PC-9 (cell line): ENCODE measurements around the gene FOXN3. TPM values are rescaled to one million over a fixed set of nuclear protein-coding genes. Genes with fewer than 3 reads are reported as not detected.

Source experiments
- BruUV-seq: library from RNA; stranded (reverse); fragments of 400-500 nt; replicated peaks from 2 replicates; lab custom pipeline; 2021; lab: Mats Ljungman, UMichigan
- CTCF ChIA-PET: fragments of 300-600 bp; sonication (Branson Sonifier 250); formaldehyde crosslinking; loops from one replicate; lab custom pipeline; 2022; ENCODE audit warnings: antibody characterized with exemption; lab: Charles Lee
- POLR2A ChIA-PET: fragments of 300-600 bp; sonication (Branson Sonifier 250); formaldehyde crosslinking; loops from one replicate; lab custom pipeline; 2022; ENCODE audit warnings: antibody characterized with exemption; ENCODE audit not compliant: unreplicated experiment; lab: Charles Lee
- DNase-seq, 2 experiments: peaks; one replicate each; pipeline versions ENCODE4 v3.0.0 to v3.0.0-alpha.2; 2015 to 2022; ENCODE audit warnings: mixed read lengths in 1 of 2
- H2AFZ ChIP-seq: fragments of 200-600 bp; sonication (generic); 2 replicates; pipeline ENCODE4 v1.8.1; 2017; ENCODE audit warnings: antibody characterized with exemption
- H3F3A ChIP-seq: fragments of 200-600 bp; sonication (generic); 2 replicates; pipeline ENCODE4 v1.8.1; 2017; ENCODE audit warnings: antibody characterized with exemption, mild to moderate bottlenecking, low read depth; ENCODE audit not compliant: insufficient read depth
- H3K27ac ChIP-seq: fragments of 200-600 bp; sonication (generic); 2 replicates; pipeline ENCODE4 v1.6.1; 2016; ENCODE audit warnings: mixed run types
- H3K27me3 ChIP-seq: fragments of 200-600 bp; sonication (generic); 2 replicates; pipeline ENCODE4 v1.6.1; 2016; ENCODE audit warnings: low read depth, mixed run types; ENCODE audit not compliant: insufficient read depth
- H3K36me3 ChIP-seq: fragments of 200-600 bp; sonication (generic); 2 replicates; pipeline ENCODE4 v1.6.1; 2016; ENCODE audit warnings: low read depth, mixed run types
- H3K4me1 ChIP-seq: fragments of 200-600 bp; sonication (generic); replicated peaks from 2 replicates; pipeline ENCODE4 v1.6.1; 2016; ENCODE audit warnings: mixed run types; ENCODE audit not compliant: insufficient read depth
- H3K4me2 ChIP-seq: fragments of 200-600 bp; sonication (generic); 2 replicates; pipeline ENCODE4 v1.6.1; 2017; ENCODE audit warnings: mixed run types
- H3K4me3 ChIP-seq: fragments of 200-600 bp; sonication (generic); 2 replicates; pipeline ENCODE4 v1.6.1; 2016; ENCODE audit warnings: mixed run types
- H3K79me2 ChIP-seq: fragments of 200-600 bp; sonication (generic); 2 replicates; pipeline ENCODE4 v1.6.1; 2017; ENCODE audit warnings: low read depth, mixed run types
- H3K9me2 ChIP-seq: fragments of 200-600 bp; sonication (generic); 2 replicates; pipeline ENCODE4 v1.8.1; 2017; ENCODE audit warnings: mild to moderate bottlenecking; ENCODE audit not compliant: insufficient read depth
- H3K9me3 ChIP-seq: fragments of 200-600 bp; sonication (generic); 2 replicates; pipeline ENCODE4 v1.8.1; 2016; ENCODE audit warnings: low read depth; ENCODE audit not compliant: insufficient read depth
- H4K20me1 ChIP-seq: fragments of 200-600 bp; sonication (generic); 2 replicates; pipeline ENCODE4 v1.8.1; 2017; ENCODE audit not compliant: insufficient read depth
- CTCF ChIP-seq: fragments of 200-600 bp; sonication (generic); conservative IDR thresholded peaks from 2 replicates; pipeline ENCODE4 v1.6.1; 2017; ENCODE audit warnings: mixed run types, antibody characterized with exemption, mild to moderate bottlenecking, moderate library complexity
- EZH2 ChIP-seq: fragments of 200-600 bp; sonication (generic); IDR thresholded peaks from 2 replicates; pipeline ENCODE4 v1.8.0; 2017; ENCODE audit warnings: antibody characterized with exemption, low read depth
- intact Hi-C: fragments of 100-400 bp; cut with micrococcal nuclease; formaldehyde crosslinking; loops from one replicate; pipeline ENCODE4 v1.10.0; 2022; ENCODE audit not compliant: unreplicated experiment
- total RNA-seq: library from RNA; stranded (reverse); gene quantifications from 2 replicates; pipeline ENCODE4 v1.2.3, GENCODE V29; 2021

The FOXN3 gene
- total RNA-seq, 1 experiment from 2014 or later, result 4.2 TPM

GRCh38 chr14:89184952-89185351, 232.1 kb downstream of the FOXN3 start:
- no peak overlapping the region for H2AFZ ChIP-seq
- peaks cover 26% of the 10 kb centered on the region; the same call in 1 of the 2 replicates for H3K27me3 ChIP-seq
- CTCF ChIA-PET, result no interaction called here
- H3K4me3 ChIP-seq, result no peak overlapping the region
- no peaks in the 10 kb centered on the region for H3K9me3 ChIP-seq
- H3K4me2 ChIP-seq, result no peak overlapping the region
- H3K9me2 ChIP-seq, result no peaks in the 10 kb centered on the region
- H4K20me1 ChIP-seq, result no peaks in the 10 kb centered on the region
- H3F3A ChIP-seq, result no peaks in the 10 kb centered on the region
- no peak for DNase-seq
- no peaks in the 10 kb centered on the region for H3K36me3 ChIP-seq
- no peaks in the 10 kb centered on the region for H3K4me1 ChIP-seq
- H3K27ac ChIP-seq, result no peak overlapping the region
- TF ChIP-seq CTCF (no peak), EZH2 (no peak)
- no peaks in the 10 kb centered on the region for H3K79me2 ChIP-seq
- POLR2A ChIA-PET, result no interaction called here
- BruUV-seq, result no TSS peak
- intact Hi-C loops, result no loop called here

- no peak for DNase-seq
- no peaks in the 10 kb centered on the region for H3F3A ChIP-seq
- POLR2A ChIA-PET, result no interaction called here
- CTCF ChIA-PET, result no interaction called here
- no peaks in the 10 kb centered on the region for H3K36me3 ChIP-seq
- no peaks in the 10 kb centered on the region for H4K20me1 ChIP-seq
- H3K4me3 ChIP-seq, result no peak overlapping the region
- intact Hi-C loops, result no loop called here
- no peak overlapping the region for H3K4me2 ChIP-seq
- BruUV-seq, result no TSS peak
- no peak for TF ChIP-seq EZH2
- TF ChIP-seq CTCF, result no peak
- H3K9me3 ChIP-seq, result no peaks in the 10 kb centered on the region
- no peaks in the 10 kb centered on the region for H3K9me2 ChIP-seq
- no peak overlapping the region for H3K27ac ChIP-seq
- H3K4me1 ChIP-seq, result no peaks in the 10 kb centered on the region
- H3K79me2 ChIP-seq, result no peaks in the 10 kb centered on the region
- H3K27me3 ChIP-seq, result peaks cover 43% of the 10 kb centered on the region
- no peak overlapping the region for H2AFZ ChIP-seq
Measured at GRCh38 chr14:89182326-89182725, 234.7 kb downstream of the FOXN3 start.

GRCh38 chr14:89180546-89180945, 236.5 kb downstream of the FOXN3 start:
- H3K27me3 ChIP-seq, result peaks cover 43% of the 10 kb centered on the region
- intact Hi-C loops, result no loop called here

More at GRCh38 chr14:89180546-89180945, 236.5 kb downstream of the FOXN3 start:
- Histone ChIP-seq H3K27ac (no peak overlapping the region), H4K20me1 (no peaks in the 10 kb centered on the region), H3K4me3 (no peak overlapping the region), H3K4me2 (no peak overlapping the region), H3K9me2 (no peaks in the 10 kb centered on the region), H3K36me3 (no peaks in the 10 kb centered on the region), H2AFZ (no peak overlapping the region), H3K4me1 (no peaks in the 10 kb centered on the region), H3F3A (no peaks in the 10 kb centered on the region), H3K79me2 (no peaks in the 10 kb centered on the region), H3K9me3 (no peaks in the 10 kb centered on the region)
- no TSS peak for BruUV-seq
- CTCF ChIA-PET, result no interaction called here
- no peak for TF ChIP-seq CTCF
- no peak for TF ChIP-seq EZH2
- POLR2A ChIA-PET, result no interaction called here
- DNase-seq, result no peak
